ENCODE measurements around the gene SCYGR2.
"Not testable (repeated sequence)": the region's sequence is repeated elsewhere in the genome, so short reads cannot be mapped to it uniquely, and the experiment has no call there.

SCYGR2 gene, protein sequence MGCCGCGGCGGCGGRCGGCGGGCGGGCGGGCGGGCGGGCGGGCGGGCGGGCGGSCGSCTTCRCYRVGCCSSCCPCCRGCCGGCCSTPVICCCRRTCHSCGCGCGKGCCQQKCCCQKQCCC

DNA sequence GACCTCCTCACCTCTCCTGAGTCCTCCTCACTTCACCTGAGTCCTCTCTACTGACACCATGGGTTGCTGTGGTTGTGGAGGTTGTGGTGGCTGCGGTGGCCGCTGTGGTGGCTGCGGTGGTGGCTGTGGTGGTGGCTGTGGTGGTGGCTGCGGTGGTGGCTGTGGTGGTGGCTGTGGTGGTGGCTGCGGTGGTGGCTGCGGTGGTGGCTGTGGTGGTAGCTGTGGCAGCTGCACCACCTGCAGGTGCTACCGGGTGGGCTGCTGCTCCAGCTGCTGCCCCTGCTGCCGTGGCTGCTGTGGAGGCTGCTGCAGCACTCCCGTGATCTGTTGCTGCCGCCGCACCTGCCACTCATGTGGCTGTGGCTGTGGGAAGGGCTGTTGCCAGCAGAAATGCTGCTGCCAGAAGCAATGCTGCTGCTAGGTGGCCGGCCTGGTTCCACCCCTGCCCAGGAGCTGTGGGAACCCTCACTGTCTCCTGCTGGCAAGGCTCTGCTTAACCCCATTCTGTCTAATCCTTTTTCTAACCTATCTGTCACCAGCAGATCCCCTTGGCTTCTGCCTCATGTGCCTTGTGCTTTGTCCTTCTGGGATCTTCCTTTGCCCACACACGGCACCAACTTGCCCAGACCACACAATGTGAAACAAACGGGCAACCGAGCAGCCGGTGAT lies at the start of gene SCYGR2:
TSS of gene SCYGR2 (plus strand) at position 59 of the 669 bp plus-strand sequence. CDS start at position 59, 0 bp downstream.
- DNase-seq (ENCODE audit: low spot score), result not testable (repeated sequence)

DNA sequence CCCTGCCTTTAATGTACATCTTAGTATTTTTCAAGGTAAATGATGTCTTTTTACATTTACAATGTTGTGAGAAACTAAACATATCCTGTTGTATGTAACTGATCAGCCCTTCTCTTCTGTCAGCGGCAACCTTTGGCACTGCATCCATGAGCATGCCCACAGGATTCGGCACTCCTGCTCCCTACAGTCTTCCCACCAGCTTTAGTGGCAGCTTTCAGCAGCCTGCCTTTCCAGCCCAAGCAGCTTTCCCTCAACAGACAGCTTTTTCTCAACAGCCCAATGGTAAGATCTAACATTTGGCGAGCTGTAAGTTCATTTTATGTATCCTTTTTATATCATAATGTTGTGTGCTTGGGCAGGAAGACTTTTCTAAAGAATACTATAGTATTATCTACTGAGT lies 46.9 kb upstream of the SCYGR2 start:
- DNase-seq (ENCODE audit: low spot score), result no peak

DNA sequence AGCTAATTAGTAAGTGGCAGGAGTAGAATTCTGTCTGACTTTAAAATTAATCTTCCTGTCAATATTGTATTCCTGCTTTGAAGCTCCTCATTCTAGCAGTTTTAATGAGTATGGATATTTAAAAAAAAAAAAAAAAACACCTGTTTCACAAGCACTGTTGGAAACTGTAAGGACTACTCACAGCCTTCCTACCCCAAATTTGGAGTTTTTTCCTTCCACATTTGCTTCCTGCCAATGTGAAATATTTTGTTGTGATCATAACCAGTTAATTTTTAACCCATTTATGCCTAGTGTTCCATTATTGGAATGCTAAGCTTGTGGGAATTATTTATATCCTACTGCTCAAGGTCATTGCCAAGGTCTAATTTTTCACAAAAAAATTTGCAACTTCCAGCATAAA lies 36.1 kb upstream of the SCYGR2 start:
- DNase-seq (ENCODE audit: low spot score), result no peak

DNA sequence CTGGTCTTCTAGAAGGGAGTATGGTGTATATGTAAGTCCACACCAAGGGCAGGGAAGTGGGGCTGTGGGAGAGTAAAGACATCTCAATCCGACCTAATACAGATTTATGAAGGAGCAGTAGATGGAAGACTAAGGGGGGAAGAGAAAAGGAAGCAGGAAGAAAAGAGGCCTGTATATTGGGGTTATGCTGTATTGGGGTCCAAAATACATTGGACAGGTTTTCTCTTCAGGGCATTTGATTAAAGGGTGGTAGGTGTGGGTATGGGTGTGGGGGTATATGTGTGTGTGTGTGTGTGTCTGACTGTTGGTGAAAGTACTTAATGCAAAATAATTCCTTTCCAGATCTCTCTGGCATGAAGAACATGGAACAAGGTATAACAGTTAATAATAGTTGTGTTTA lies 33.6 kb upstream of the SCYGR2 start:
- DNase-seq (ENCODE audit: low spot score), result no peak

DNA sequence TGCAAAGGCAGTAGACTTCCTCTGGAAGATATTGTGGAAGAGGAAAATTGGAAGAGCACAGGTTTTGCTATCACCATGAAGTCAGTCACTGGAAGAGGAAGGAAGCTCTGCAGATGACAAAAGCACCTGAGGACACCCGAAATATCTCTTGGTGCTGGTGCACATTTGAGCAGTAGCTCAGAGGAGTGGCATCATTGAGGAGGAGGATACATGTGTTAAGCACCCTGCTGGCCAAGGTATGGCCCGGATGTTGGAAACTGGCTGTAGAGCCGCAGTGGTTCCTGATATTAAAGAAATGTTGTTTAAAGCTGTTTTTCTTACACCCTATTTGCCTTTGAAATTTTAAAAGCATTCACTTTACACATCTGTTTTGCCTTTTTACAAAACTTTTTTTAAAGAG lies 32.7 kb upstream of the SCYGR2 start:
- DNase-seq (ENCODE audit: low spot score), result no peak

DNA sequence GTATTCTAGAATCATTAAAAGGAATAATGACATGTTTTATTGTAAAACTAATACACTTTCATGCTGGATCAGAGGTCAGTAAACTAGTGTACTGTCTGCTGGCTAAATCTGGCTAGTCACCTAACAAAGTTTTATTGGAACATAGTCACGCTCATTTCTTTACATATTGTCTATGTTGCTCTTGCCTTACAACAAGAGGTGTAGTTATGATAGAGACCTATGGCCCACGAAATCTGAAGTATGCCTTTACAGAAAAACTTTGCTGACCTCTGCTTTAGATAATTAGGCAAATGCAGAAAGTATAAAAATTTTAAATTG lies 29.9 kb upstream of the SCYGR2 start:
- no peak for DNase-seq (ENCODE audit: low spot score)

DNA sequence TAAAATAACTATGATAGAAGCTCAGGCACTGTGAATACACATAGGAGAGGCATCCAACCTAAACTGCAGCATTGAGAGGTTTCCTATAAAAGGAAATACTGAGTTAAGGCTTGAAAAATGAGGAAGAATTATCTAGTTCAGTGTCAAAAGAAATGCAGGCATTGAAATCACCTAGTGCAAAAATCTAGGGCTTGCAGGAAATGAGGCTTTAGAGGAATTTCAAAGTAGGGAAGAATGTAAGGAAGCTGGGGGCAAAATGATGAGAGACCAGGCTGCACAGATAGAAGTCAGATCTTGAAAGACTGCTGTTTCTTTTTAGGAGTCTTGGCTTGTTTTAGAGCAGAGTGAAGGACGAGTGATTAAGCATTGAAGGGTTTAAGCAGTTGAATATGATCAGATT lies 28.1 kb upstream of the SCYGR2 start:
- DNase-seq (ENCODE audit: low spot score), result no peak

DNA sequence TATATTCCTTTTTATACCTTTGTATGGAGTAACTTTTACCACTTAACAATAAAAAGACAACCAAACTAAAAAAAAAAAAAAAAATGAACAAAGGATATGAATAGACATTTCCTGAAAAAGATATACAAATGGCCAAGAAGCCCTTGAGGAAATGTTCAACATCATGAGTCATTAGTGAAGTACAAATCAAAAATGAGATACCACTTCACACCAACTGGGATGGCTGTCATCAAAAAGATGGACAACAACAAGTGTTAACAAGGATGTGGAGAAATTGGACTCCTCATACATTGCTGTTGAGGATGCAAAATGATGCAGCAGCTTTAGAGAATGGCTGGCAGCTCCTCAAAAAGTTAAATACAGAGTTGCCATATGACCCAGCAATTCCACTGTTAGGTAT lies 22.6 kb upstream of the SCYGR2 start:
- DNase-seq (ENCODE audit: low spot score), result no peak

DNA sequence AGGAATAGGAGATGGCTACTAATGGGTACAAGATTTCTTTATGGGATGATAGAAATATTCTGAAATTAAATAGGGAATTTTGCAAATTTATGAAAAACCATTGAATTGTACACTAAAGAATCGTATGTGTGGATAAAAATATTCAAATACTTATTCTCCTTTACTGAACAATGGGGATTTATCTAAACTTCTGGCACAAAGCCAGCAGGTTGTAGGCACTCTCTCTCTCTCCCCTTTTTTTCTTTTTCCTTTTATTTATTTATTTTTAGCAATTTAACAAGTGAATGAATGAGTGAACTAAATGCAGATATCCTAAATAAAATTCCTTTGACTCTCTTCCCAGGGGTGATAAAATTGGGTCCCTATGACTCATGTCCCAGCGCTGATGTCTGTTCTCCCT lies 21.9 kb upstream of the SCYGR2 start:
- no peak for DNase-seq (ENCODE audit: low spot score)

DNA sequence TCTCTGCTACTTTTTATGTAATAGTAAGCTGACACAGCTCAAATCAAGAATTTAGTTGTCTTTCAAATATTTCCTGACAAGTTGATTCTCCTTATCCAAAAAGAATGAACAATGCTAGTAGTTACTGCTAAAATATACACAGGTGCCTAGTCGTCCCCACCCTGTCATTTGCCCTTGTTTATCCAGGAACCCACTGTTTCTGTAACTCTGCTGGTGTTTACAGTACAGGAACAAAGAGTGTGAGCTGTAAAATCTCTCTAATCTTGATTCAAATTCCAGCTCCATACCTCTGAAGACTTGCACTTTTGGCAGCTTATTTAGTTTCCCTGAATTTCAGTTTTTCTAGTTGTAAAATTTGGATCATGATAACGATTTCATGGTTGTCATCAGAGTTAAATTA lies 21.1 kb upstream of the SCYGR2 start:
- no peak for DNase-seq (ENCODE audit: low spot score)

DNA sequence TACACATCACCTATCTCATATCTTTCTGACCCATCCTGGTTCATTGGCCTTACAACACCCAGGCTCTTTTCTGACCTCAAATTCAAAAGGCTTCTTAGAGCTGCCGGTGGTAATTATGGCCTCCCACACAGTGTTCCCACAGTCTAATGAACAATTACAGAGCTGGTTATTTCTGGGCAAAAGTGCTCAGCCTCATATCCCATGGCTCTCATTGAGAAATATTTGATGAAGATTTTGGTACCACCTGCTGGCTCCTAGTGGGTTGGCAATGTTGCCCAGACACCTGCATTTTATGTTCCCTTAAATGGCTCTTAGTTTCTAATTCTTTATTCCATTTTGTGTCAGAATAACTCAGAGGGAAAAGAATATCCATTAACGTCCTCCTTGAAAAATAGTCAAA lies 20.1 kb upstream of the SCYGR2 start:
- no peak for DNase-seq (ENCODE audit: low spot score)

DNA sequence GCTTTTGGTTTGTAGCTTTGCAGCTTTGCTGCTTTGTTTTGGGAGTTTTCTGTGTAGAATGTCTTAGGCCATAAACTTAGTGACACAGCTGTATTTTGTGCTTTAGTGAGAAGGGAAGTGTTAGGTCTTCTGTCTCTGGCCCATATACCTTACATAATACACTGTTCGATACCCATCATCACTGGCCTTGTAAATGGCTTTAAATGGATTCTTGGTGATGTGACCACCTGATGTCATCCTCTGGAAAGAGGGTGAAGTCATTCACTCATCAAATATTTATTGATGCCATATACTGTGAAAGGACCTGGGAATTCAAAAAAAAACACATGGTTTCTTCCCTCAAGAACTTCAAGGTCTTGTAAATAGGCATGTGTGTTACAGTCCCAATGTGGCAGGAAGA lies 18.9 kb upstream of the SCYGR2 start:
- DNase-seq (ENCODE audit: low spot score), result no peak

DNA sequence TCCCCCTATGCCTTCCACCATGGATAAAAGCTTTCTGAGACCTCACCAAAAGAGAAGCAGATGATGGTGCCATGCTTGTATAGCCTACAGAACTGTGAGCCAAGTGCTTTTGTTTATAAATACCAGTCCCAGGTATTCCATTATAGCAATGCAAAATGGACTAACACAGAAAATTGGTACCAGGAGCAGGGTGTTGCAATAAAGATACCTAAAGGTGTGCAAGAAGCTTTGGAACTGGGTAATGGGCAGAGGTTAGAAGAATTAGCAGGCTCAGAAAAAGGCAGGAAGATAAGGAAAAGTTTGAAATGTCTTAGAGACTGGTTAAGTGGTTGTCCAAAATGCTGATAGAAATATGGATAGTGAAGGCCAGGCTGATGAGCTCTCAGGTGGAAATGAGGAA lies 16.3 kb upstream of the SCYGR2 start:
- no peak for DNase-seq (ENCODE audit: low spot score)

DNA sequence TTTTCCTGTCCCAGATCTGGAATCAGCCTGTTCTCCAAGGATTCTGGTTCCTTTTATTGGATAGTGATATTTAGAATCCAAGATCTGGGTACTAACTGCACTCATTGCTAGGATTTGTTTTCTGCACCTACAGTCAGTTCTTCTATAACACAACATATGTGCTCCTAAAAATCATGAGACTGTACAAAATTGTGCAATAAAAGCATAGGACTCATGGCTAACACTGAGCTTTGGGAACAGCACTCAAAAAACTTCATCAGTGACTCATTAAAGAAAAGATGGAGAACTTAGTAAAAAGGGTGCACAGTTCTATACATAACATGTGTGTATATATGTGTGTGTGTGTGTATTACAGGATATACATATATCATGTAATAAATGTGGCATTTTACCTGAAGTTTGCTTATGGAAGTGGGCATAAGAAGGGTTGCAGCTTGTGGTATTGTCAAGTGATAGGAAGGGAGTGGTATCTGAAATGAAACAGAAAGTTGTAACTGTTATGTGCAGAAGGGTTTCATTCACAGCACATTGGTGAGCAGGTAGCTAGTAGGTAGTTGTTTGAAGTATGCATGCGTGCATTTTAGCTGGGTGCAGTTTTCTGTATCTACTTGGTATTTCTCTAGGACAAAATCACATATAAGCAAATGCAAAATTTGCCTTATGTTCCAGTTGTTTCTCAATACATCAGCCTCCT lies 5.9 kb upstream of the SCYGR2 start:
- no peak for DNase-seq (ENCODE audit: low spot score)

DNA sequence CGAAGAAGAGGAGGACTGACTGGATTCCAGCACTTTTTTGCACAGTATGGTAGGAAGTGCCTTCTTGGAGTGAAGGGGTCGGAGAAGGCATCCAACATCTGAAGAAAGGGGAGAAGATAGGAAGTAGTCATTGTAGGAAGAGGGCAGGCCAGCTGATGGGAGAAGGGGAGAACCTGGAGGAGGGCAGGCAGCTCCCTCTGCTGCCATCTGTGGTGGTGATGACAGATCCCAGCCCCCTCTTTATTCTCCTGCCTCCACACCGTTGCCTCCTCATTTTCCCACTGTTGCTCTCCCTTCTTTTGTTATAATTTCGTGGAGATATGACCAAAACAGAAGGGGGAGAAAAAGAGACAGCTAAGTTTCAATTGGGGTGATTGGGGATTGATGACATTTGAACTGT lies 2.9 kb upstream of the SCYGR2 start:
- DNase-seq (ENCODE audit: low spot score), result no peak

DNA sequence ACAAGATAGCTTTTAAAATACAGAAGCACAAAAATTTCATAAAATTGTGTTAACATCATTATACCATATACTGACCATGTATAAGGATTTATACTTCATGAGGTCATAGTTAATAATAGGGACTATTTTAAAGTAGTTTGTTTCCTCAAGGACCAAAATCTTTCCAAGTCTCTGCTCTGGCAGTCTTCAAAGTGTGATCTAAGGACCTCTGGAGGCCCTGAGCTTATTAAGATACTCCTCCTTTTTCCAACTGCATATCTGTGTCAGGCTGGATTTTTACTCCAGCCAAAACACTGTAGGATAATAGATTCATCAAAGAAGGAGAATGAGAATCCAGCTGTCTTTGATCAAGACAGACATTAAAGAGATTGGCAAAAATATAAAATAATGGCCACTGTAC lies 1.7 kb upstream of the SCYGR2 start:
- DNase-seq (ENCODE audit: low spot score), result no peak

DNA sequence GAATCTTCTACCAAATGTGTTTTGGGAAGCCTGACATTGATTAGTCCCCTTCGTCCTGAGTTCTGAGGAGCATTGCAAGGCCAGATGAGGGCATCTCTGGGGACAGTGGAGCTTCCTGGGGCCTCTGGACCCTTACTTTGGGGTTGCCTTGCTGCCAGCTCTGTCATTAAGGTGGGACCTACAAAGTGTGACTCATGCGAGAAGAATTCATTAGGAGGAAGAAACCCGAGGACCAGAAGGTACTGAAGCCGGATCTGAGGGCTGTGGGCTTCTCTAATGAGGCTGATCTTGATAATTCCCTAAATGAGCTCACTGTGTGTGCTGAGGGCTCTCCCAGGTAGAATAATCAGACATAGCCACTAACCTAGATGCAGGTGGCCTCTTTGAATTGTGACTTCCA lies 695 bp upstream of the SCYGR2 start:
- peak; percentile 36 for DNase-seq (ENCODE audit: low spot score)

DNA sequence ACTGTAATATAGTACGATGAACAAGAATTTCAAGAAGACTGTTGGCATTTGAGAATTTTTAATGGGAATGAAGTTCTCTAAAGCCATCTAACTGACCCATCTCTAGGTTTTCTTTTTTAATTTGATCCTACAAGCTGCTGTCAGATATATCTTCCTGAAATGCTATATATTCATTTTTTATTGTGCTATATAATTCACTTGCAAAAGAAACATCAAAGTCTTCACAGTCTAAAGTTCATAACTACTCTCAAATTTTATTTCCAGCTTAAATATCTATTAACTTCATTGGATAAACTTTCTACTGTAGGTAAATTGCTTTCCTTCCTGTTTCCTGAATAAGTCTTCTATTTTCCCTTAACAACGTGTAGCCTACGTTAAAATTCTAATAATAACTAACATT lies 3.7 kb downstream of the SCYGR2 start:
- DNase-seq (ENCODE audit: low spot score), result no peak

DNA sequence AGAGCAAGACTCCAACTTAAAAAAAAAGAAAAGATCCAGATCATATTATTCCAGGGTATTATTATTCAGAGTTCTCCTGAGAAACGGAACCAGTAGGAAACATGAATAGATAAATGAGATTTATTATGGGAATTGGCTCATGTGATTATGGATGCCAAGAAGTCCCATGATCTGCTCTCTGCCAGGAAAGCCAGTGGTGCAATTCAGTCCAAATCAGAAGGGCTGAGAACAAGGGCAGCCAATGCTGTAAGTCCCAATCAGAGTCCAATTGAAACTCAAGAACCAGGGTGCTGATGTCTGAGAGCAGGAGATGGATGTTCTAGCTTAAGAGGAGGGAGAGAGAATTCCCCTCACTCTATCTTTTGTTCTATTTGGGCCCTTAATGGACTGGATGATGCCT lies 7.8 kb downstream of the SCYGR2 start:
- no peak for DNase-seq (ENCODE audit: low spot score)

DNA sequence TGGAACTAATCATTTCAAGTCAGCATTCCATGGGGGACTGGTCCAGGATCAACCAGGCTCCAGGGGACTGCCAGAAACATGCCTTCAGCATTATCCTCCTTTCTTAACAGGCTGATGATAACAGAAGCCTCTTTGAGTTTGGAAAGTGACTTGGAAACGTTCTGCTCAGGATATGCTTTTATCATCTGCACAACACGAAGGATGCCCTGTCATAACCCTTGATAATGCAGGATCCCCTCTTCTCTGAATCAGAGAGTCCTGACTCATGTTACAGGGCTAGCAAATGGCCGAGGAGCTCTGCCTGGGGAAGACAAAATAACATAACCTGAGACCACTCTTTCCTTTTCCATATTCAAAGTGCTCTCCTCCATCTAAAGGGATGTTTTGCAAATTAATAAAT lies 9.2 kb downstream of the SCYGR2 start:
- DNase-seq (ENCODE audit: low spot score), result no peak

DNA sequence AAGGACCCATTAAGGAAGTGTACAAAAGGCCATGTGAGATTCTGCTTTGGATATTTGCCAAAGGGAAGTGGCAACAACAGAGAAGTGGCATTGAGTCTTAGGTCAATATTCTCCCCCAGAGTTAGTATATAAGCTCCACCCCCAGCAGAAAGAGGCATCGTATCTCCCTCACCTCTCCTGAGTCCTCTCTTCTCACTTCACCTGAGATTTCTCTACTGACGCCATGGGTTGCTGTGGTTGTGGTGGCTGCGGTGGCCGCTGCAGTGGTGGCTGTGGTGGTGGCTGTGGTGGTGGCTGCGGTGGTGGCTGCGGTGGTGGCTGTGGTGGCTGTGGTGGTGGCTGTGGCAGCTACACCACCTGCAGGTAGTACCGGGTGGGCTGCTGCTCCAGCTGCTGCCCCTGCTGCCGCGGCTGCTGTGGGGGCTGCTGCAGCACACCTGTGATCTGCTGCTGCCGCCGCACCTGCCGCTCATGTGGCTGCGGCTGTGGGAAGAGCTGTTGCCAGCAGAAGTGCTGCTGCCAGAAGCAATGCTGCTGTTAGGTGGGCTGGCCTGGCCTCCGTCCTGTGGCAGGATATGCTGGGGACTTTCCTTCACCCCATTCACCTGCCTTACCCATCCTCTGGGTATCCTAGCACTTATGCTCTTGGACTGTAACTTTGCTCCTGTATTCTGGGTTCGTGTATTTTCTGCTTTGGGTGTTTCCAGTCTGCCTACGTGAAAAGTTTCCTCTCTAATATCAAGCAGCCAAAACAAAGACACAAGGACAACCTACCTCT lies 10.1 kb downstream of the SCYGR2 start:
- no peak for DNase-seq (ENCODE audit: low spot score)

DNA sequence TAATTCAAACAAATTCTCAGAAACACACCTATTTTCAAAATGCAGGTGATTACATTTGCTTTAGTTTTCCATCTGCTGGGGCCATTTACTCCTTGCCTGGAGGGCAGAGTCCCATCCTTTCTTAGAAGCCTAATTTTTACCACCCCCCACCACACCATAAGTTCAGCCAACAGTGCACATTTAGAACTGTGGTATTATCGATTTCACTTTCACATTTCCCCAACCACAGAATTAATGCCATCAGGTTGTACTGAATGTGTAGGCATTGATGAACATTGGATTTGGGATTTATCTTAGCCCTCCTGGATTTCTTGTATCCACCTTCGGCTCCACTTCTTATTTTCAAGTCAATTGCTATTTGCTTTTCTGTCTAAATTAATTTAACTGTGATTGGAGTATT lies 11.4 kb downstream of the SCYGR2 start:
- DNase-seq (ENCODE audit: low spot score), result no peak

DNA sequence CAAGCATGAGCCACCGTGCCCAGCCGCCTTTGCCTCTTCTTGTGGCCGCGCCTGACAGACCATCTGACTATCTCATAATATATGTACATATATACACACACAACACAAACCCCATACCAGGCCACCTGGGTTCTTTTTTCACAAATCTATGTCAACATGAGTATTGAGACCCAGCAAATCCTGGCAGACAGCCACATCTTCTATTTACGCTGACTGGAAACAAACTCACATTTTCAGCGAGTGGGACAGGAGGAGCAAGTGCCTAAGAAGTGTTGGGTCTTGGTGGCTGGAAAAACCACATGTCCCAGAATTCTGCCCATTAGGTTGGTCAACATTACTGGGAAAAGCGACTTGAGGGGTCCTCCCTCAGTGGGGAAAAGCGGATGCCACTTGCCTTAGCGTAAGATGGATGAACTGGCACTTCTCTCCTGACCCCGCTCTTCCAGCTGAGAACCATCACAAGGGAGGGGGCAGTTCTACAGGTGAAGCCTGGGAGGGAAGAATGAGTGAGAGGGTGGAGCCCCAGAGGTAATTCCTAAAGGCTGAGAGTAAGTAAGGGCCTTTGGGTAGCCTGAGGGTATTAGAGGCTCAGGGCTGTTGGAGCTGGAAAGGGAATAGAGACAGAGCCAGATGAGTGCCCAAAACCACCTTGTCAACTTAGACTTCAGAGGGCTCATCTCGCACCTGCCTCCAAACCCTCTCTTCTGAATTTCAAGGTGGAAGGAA lies 14.0 kb downstream of the SCYGR2 start:
- no peak for DNase-seq (ENCODE audit: low spot score)

Data from iPS-NIHi11 (cell line).